Measurements from ENCODE around the gene SLX4IP.

Gene SLX4IP

GRCh38 chr20:10659651-10660601, 224.8 kb downstream of the SLX4IP start:
- no peak for DNase-seq (ENCODE audit: low spot score)
- TF ChIP-seq CTCF (IDR thresholded peaks at IDR 0.05; ENCODE audit: borderline replicate concordance, control extremely low read depth, extremely low read depth, insufficient read depth, missing control alignments): no peak
- in situ Hi-C loops (cut with MboI; ENCODE audit: low sequenced_read_pairs, unreplicated experiment): no loop called here

GRCh38 chr20:10660661-10661060, 225.6 kb downstream of the SLX4IP start:
- no peak for TF ChIP-seq CTCF (IDR thresholded peaks at IDR 0.05; ENCODE audit: borderline replicate concordance, control extremely low read depth, extremely low read depth, insufficient read depth, missing control alignments)
- in situ Hi-C loops (cut with MboI; ENCODE audit: low sequenced_read_pairs, unreplicated experiment): no loop called here
- no peak for DNase-seq (ENCODE audit: low spot score)

- in situ Hi-C loops (cut with MboI; ENCODE audit: low sequenced_read_pairs, unreplicated experiment): no loop called here
- no peak for DNase-seq (ENCODE audit: low spot score)
- TF ChIP-seq CTCF (IDR thresholded peaks at IDR 0.05; ENCODE audit: borderline replicate concordance, control extremely low read depth, extremely low read depth, insufficient read depth, missing control alignments): no peak
Observed at GRCh38 chr20:10661261-10661660, 226.2 kb downstream of the SLX4IP start.

- no peak for TF ChIP-seq CTCF (IDR thresholded peaks at IDR 0.05; ENCODE audit: borderline replicate concordance, control extremely low read depth, extremely low read depth, insufficient read depth, missing control alignments)
- in situ Hi-C loops (cut with MboI; ENCODE audit: low sequenced_read_pairs, unreplicated experiment): no loop called here
- DNase-seq (ENCODE audit: low spot score): no peak
Observed at GRCh38 chr20:10662151-10662550, 227.0 kb downstream of the SLX4IP start.

GRCh38 chr20:10662661-10663458, 227.8 kb downstream of the SLX4IP start:
- DNase-seq (ENCODE audit: low spot score): no peak
- in situ Hi-C loops (cut with MboI; ENCODE audit: low sequenced_read_pairs, unreplicated experiment): no loop called here
- no peak for TF ChIP-seq CTCF (IDR thresholded peaks at IDR 0.05; ENCODE audit: borderline replicate concordance, control extremely low read depth, extremely low read depth, insufficient read depth, missing control alignments)

GRCh38 chr20:10663756-10664155, 228.7 kb downstream of the SLX4IP start:
- no peak for TF ChIP-seq CTCF (IDR thresholded peaks at IDR 0.05; ENCODE audit: borderline replicate concordance, control extremely low read depth, extremely low read depth, insufficient read depth, missing control alignments)
- in situ Hi-C loops (cut with MboI; ENCODE audit: low sequenced_read_pairs, unreplicated experiment): no loop called here
- no peak for DNase-seq (ENCODE audit: low spot score)
